Measurements from ENCODE around the gene ADGRA1.
"Not testable (repeated sequence)": the region's sequence is repeated elsewhere in the genome, so short reads cannot be mapped to it uniquely, and the experiment has no call there.

The ADGRA1 gene

DNA sequence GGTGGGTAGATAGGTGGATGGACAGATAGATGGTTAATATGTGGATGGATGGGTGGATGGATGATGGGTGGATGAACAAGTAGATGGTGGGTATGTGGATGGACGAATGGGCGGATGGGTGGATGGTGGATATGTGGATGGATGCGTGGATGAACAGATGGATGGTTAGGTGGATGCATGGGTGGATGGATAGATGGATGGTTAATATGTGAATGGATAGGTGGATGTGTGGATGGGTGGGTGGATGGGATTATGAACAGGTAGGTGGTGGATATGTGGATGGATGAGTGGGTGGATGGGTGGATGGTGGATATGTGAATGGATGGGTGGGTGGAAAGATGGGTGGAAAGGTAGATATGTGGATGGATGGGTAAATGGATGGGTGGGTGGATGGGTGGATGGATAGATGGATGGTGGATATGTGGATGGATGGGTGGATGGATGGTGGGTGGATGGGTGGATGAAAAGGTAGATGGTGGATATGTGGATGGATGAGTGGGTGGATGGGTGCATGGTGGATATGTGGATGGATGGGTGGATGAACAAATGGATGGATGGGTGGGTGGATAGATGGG lies 87.1 kb downstream of the ADGRA1 start:
- no peak overlapping the region for H3K4me3 ChIP-seq (ENCODE audit: low read depth, low read length)

DNA sequence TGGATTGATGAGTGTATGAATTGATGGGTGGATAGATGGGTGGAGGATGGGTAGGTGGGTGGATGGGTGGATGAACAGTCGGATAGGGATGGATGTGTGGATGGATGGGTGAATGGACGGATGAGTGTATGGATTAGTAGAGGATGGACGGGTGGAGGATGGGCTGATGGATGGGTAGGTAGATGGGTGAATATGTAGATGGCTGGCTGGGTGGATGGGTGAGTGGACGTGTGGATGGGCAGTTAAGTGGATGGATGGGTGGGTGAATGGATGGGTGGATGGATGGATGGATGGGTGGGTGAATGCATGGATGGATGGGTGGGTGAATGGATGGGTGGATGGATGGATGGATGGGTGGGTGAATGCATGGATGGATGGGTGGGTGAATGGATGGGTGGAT lies 87.9 kb downstream of the ADGRA1 start:
- not testable (repeated sequence) for H3K4me3 ChIP-seq (ENCODE audit: low read depth, low read length)

DNA sequence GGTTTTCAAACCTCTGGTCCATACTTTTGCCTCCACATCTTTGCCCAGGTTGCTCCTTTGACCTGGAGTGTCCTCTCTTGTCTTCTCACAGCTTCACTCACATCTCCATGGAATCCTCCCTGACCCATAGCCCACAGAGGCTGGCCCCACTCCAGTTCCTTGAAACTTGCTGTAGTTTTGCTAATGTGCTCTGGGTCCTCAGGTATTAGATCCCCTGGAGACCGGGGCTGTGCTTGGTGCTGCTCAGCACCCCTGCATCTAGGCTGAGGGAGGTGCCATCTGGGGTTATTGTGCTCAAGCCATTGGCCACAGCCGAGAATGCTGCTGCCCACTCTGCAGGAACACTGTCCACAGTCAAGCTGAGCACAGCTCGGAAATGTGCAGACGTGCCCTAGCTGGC lies 88.8 kb downstream of the ADGRA1 start:
- H3K4me3 ChIP-seq (ENCODE audit: low read depth, low read length) = no peak overlapping the region

DNA sequence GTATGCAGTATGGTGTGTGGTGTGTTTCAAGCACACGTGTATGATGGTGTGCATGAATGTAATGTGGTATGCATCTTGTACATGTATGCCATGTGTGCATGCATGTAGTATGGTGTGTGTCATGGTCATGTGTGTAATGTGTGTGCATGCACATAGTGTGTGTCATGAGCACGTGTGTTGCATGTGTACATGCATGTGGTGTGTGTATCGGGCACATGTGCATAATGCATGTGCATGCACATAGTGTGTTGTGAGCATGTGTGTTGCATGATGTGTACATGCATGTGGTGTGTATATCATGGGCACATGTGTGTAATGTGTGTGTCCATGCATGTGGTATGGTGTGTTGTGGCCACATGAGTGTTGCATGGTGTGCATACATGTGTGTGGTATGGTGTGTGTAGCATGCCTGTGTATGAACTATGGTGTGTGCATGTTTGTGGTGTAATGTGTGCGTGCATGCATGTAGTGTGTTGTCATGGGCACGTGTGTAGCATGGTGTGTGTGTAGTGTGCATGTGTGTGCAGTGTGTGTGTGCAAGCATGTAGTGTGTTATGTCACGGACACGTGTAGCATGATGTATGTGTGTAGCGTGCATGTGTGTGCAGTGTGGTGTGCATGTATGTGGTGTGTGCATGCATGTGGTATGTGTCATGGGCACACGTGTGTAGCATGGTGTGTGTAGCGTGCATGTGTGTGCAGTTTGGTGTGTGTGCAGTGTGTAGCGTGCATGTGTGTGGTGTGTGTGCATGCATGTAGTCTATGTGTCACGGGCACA lies 89.8 kb downstream of the ADGRA1 start:
- H3K4me3 ChIP-seq (ENCODE audit: low read depth, low read length) = no peak overlapping the region

DNA sequence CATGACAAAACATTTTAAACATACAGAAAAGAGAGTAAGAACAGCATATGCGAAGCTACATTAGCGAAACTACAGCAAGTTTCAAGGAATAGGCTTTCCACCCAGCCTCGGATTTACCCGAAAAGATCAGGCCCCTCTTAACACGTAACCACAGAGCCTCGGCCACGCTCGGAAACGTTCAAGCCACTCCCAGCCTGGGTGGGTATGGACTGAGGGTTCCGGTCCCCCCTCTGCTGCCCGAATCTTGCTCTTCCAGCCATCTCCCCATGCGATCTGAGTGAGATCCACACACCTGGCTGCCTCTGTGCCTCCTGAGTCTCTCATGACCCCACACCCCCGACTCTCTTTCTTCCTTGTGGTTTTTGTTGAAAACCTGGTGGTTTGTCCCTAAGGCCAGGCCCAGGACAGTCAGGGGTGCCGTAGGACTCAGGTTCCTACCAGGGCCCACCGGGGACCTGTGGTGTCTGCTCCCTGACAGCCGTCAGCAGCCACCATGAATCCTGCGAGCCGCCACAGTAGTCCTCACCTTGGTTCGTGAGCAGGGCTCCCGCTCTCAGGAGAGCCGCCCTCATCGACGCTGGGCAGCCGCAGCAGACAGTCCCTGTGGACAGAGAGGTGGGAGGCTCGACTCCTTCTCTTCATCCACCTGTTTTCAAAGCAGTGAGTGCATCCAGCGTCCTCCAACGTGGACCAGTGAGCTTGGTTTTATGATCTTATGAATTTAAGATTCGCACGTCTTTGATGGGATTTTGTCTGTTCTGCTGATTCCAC lies 90.8 kb downstream of the ADGRA1 start:
- no peak overlapping the region for H3K4me3 ChIP-seq (ENCODE audit: low read depth, low read length)

DNA sequence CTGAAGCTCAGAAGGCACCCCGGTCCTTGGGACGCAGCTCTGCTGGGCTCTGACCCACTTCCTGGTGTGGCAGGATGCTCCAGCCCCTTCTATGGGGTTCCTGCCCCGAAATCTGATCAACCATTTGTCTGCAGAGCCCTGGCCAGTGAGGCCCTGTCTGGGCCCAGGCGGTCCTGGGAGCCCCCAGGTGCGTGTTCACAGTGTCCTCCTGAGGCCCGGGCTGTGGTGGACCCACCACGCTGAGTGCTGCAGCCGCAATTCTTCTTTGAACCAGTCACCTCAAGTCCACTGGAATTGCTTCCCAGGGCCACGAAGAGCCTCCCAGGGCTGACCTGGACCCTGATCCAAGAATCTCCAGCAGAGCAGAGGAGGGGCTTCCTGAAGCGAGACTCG lies 91.4 kb downstream of the ADGRA1 start:
- no peak overlapping the region for H3K4me3 ChIP-seq (ENCODE audit: low read depth, low read length)

DNA sequence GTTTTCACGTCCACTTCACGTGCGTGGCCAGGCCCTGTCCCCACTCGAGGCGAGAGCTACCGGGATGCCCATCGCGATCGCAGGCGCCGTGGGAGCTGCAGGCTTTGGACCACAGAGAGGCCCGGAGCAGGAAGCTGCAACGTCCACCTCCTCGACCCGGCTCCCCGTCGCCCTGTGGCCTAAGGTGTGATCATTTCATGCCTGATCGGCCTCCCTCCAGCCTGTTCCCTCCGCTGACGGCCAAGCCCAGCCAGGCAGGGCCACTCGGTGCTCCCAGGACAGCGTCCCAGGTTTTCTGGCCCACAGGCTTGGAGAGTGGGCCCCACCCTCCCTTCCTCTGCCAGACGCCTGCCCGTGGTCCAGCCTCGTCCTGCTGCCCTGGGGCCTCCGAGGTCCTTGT lies 91.9 kb downstream of the ADGRA1 start:
- no peak overlapping the region for H3K4me3 ChIP-seq (ENCODE audit: low read depth, low read length)

DNA sequence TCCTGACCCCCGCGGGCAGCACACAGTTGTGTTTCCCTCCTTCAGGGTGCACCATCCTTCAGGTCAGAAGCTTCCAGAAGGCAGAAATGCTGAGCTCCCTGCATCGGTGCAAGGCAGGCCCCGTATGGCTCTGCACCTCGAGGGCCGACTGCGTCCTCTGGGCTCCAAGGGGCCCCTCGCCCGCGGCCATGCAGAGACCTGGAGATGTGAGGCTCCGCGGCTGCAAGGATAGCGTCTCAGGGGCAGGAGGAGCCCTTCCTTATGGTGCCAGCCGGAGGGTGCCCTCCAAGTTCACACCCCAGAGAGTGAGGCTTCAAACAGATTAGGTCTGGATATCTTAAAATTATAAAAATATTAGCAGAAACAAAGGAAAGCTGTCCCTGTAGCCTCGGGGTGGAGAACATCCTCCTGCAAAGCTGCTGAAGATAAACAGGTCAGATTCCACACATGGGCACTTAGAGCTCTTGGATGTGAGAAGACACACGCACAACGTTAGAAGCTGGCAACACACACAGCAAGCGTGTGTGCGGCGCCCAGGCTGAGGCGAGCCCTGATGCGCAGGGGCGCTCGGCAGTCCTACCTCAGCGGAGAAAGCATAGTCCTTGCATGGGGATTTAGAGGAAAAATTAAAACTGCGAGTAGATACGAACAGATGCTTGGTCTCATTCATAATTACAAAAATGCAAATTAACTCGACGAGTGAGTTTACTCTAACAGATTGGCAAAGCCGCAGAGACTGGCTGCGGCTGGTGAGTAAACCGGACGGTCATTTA lies 92.7 kb downstream of the ADGRA1 start:
- no peak overlapping the region for H3K4me3 ChIP-seq (ENCODE audit: low read depth, low read length)

DNA sequence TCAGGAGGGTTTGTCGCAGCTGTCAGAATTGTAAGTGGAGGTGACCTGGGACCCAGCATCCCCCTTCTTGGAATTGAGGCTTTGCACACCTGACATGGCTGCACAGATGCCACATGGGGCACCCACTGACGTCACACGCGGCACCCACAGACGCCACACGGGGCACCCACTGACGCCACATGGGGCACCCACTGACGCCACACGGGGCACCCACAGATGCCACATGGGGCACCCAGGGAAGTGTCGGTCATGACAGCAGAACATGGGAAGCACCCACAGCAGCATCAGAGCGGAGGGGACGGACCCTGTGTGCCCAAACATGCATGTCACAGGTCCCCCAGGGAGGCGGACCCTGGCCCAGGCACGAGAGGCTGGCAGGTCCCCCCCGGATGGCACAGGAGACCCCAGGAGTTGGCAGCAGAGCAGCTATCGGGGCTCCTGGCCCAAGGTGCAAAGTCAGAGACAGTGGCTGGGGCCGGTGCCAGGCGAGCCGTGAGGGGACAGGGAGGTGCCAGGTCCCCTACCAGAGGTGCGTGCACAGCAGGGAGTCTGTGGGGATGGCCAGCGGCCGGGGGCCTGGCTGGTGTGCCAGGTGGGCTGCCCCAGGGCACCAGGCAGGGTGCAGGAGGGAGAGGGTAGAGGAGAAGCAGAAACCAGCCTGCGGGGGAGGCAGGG lies 93.4 kb downstream of the ADGRA1 start:
- no peak overlapping the region for H3K4me3 ChIP-seq (ENCODE audit: low read depth, low read length)
